ENCODE measurements around the gene KRTAP9-6.
"Not testable (repeated sequence)": the region's sequence is repeated elsewhere in the genome, so short reads cannot be mapped to it uniquely, and the experiment has no call there.

KRTAP9-6 gene, protein sequence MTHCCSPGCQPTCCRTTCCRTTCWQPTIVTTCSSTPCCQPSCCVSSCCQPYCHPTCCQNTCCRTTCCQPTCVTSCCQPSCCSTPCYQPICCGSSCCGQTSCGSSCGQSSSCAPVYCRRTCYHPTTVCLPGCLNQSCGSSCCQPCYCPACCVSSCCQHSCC

DNA sequence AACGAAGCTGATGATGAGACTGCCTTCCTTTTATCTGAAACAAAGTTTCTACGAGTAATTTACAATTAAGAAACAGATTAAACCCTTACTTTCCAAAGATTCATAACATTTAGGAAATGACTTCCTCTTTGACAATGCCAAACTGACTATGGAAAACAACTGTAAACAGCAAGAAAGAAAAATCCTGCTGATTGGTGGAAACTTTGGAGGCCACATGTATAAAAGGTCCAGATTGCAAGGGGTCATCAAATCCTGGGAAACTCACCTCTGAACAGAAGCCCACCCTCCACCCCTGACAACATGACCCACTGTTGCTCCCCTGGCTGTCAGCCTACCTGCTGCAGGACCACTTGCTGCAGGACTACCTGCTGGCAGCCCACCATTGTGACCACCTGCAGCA lies at the start of gene KRTAP9-6:
Gene KRTAP9-6 (plus strand): TSS at position 301 of the 400 bp plus-strand sequence. CDS start 0 bp downstream, at position 301.
- DNase-seq = no peak

DNA sequence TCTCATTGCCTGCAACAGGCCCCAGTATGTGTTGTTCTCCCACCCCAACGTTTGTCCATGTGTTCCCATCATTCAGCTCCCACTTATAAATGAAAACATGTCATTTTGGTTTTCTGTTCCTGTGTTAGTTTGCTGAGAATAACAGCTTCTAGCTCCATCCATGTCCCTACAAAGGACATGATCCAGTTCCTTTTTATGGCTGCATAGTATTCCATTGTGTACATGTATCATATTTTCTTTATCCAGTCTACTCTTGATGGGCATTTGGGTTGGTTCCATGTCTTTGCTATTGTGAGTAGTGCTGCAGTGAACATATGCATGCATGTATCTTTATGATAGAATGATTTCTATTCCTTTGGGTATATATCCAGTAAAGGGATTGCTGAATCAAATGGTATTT lies 49.5 kb upstream of the KRTAP9-6 start:
- DNase-seq = no peak

DNA sequence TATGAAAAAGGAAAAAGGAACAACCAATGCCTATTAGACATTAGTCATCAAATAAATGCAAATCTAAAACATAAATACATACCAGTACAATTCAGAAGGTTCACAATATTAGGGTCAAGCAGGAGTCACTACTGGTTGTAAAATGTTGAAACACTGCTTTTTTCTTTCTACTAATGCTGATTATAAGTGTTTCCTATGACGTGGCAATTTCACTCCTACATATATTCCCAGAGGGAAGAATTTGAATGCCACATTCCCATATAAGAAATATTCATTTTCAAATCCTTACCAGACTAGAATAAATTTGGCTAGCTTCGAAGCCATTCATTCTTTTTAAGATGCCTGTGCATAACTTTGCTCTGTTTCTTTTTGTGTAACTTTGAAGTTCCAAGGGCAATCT lies 41.4 kb upstream of the KRTAP9-6 start:
- DNase-seq = no peak

DNA sequence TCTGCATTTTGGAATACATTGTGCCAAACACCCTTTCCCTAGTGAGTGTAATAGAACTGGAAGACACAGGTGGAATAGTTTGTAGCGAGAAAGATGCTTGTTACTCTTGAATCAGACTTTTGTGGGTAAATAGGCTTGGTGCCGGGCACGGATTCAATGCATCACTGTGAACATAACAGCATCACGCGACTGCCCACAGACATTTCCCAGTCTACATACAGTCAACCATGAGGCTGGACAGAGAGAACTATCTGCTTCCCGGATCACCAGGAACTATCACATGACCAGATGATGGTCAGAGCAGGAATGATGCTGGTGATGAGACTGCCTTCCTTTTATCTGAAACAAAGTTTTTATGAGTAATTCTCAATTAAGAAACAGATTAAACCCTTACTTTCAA lies 39.1 kb upstream of the KRTAP9-6 start:
- no peak for DNase-seq

DNA sequence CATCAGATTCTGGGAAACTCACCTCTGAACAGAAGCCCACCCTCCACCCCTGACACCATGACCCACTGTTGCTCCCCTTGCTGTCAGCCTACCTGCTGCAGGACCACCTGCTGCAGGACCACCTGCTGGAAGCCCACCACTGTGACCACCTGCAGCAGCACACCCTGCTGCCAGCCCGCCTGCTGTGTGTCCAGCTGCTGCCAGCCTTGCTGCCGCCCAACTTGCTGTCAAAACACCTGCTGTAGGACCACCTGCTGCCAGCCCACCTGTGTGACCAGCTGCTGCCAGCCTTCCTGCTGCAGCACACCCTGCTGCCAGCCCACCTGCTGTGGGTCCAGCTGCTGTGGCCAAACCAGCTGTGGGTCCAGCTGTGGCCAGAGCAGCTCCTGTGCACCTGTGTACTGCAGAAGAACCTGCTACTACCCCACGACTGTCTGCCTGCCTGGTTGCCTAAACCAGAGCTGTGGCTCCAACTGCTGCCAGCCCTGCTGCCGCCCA lies 38.5 kb upstream of the KRTAP9-6 start, which contains the start of gene KRTAP9-2:
Gene KRTAP9-2 (plus strand): TSS at position 51 of the 498 bp plus-strand sequence. CDS start 7 bp downstream, at position 58.
- not testable (repeated sequence) for DNase-seq

DNA sequence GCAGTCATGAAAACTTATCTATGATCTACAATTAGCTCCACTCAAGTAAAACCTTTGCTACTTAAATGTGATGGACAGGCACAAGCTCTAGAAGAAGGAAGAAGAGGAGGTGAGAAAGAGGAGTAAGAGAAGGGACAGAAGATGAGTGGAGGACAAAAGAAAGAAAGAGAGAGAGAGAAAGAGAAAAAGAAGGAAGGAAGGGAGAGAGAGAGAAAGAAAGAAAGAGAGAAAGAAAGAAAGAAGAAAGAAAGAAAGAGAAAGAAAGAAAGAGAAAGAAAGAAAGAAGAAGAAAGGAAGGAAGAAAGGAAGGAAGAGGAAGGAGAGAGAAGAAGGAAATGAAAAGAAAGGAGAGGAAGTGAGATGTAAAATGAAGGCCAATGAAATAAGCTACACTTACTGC lies 35.1 kb upstream of the KRTAP9-6 start:
- no peak for DNase-seq

DNA sequence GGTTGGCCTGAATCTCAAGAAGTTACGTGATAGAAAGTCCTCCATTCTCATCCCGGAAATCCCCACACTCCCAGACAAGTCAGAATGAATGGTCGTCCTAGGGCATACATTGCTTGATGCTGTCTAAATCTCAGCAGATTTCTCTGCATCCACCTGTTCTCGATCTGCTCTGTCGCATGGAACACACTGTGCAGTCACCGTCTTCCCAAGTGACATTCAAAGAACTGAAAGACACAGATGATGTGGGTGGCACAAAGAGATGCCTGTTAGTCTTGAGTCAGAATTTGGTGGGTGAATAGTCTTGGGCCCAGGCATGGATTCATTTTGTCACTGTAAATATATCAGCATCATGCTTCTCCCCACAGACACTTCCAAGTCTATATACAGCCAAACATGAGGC lies 33.4 kb upstream of the KRTAP9-6 start:
- no peak for DNase-seq

DNA sequence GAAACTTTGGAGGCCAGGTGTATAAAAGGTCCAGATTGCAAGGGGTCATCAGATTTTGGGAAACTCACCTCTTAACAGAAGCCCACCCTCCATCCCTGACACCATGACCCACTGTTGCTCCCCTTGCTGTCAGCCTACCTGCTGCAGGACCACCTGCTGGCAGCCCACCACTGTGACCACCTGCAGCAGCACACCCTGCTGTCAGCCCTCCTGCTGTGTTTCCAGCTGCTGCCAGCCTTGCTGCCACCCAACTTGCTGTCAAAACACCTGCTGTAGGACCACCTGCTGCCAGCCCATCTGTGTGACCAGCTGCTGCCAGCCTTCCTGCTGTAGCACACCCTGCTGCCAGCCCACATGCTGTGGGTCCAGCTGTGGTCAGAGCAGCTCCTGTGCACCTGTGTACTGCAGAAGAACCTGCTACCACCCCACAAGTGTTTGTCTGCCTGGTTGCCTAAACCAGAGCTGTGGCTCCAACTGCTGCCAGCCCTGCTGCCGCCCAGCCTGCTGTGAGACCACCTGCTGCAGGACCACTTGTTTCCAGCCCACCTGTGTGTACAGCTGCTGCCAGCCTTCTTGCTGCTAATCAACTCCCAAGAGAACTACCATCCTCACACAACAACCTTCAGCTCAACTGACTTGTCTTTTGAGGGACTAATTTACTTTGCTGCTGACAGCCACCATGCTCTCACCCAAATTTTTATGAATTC lies 32.6 kb upstream of the KRTAP9-6 start, which contains the start of gene KRTAP9-3:
Gene KRTAP9-3 (plus strand): TSS at position 51 of the 707 bp plus-strand sequence. CDS start 53 bp downstream, at position 104.
- not testable (repeated sequence) for DNase-seq

DNA sequence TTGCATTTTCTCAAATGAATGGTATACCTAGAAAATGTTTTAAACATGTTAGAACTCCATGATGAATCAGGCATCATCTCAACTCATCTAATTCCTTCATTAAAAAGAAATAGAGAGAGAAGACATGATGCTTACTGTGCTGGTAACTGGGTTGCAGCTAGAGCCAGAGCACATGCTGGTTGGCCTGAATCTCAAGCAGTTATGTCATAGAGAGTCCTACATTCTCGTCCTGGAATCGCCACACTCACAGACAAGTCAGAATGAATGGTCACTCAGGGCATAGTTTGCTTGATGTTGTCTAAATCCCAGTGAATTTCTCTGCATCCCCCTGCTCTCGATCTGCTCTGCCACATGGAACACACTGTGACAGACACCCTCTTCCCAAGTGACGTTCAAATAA lies 28.1 kb upstream of the KRTAP9-6 start:
- DNase-seq = not testable (repeated sequence)

DNA sequence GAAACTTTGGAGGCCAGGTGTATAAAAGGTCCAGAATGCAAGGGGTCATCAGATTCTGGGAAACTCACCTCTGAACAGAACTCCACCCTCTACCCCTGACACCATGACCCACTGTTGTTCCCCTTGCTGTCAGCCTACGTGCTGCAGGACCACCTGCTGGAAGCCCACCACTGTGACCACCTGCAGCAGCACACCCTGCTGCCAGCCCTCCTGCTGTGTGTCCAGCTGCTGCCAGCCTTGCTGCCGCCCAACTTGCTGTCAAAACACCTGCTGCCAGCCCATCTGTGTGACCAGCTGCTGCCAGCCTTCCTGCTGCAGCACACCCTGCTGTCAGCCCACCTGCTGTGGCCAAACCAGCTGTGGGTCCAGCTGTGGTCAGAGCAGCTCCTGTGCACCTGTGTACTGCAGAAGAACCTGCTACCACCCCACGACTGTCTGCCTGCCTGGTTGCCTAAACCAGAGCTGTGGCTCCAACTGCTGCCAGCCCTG lies 27.2 kb upstream of the KRTAP9-6 start, which contains the start of gene KRTAP9-8:
Gene KRTAP9-8 (plus strand): TSS at position 51 of the 489 bp plus-strand sequence. CDS start 53 bp downstream, at position 104.
- not testable (repeated sequence) for DNase-seq

DNA sequence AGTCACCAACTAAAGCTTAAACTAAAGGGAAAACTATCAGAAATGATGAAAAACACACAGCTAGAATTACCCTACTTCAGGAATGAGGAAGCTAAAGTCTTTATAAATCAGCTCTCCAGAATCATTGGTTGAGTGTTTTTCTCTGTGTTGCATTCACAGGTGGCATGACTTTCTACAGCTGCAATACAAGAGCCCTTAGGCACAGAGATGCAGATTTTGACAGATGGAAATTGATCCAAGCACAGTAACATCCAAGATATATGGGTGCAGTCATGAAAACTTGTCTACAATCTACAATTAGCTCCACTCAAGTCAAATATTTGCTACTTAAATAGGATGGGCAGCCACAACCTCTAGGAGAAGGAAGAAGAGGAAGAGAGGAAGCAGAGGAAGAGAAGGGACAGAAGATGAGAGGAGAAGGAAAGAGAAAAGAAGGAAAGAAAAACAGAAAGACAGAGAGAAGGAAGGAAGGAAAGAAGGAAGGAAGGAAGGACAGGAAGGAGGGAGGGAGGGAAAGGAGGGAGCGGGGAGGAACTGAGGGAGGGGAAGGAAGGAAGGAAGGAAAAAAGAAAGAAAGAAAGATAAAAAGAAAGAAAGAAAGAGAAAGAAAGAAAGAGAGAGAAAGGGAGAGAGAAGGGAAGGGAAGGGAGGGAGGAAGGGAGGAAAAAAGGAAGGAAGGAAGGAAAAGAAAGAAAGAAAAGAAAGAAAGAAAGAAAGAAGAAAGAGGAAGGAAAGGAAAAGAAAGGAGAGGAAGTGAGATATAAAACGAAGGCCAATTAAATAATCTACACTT lies 18.0 kb upstream of the KRTAP9-6 start:
- not testable (repeated sequence) for DNase-seq

DNA sequence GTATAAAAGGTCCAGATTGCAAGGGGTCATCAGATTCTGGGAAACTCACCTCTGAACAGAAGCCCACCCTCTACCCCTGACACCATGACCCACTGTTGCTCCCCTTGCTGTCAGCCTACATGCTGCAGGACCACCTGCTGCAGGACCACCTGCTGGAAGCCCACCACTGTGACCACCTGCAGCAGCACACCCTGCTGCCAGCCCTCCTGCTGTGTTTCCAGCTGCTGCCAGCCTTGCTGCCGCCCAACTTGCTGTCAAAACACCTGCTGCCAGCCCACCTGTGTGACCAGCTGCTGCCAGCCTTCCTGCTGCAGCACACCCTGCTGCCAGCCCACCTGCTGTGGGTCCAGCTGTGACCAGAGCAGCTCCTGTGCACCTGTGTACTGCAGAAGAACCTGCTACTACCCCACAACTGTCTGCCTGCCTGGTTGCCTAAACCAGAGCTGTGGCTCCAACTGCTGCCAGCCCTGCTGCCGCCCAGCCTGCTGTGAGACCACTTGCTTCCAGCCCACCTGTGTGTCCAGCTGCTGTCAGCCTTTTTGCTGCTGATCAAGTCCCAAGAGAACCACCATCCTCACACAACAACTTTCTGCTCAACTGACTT lies 15.4 kb upstream of the KRTAP9-6 start, which contains the start of gene KRTAP9-4:
Gene KRTAP9-4 (plus strand): TSS at position 51 of the 604 bp plus-strand sequence. CDS start 34 bp downstream, at position 85.
- not testable (repeated sequence) for DNase-seq

DNA sequence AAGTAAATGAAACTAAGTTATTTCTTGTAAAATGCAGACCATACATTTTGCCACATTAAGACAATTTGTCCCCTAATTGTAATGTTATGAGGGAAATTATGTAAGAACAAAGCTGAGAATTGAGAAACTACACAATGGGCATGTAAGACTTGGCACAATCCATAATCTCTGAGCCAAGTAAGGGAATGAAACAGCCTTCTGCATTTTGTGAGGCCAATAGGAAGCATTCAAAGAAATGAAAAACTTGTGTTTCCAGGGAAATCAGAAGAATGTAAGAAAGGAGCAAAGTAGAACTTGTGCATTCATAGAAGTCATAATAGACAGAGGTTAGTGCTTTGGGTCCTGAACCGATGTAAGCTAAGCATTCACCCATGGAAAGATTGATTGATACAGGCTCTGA lies 13.9 kb upstream of the KRTAP9-6 start:
- no peak for DNase-seq

DNA sequence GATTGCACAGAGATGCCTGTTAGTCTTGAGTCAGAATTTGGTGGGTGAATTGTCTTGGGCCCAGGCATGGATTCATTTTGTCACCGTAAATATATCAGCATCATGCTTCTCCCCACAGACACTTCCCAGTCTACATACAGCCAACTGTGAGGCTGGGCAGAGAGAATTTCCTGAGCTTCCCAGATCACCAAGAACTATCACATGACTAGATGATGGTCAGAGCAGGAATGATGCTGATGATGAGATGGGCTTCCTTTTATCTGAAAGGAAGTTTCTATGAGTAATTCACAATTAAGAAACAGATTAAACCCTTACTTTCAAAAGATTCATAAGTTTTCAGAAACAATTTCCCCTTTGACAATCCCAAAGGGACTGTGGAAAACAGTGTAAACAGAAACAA lies 10.3 kb upstream of the KRTAP9-6 start:
- DNase-seq = no peak

DNA sequence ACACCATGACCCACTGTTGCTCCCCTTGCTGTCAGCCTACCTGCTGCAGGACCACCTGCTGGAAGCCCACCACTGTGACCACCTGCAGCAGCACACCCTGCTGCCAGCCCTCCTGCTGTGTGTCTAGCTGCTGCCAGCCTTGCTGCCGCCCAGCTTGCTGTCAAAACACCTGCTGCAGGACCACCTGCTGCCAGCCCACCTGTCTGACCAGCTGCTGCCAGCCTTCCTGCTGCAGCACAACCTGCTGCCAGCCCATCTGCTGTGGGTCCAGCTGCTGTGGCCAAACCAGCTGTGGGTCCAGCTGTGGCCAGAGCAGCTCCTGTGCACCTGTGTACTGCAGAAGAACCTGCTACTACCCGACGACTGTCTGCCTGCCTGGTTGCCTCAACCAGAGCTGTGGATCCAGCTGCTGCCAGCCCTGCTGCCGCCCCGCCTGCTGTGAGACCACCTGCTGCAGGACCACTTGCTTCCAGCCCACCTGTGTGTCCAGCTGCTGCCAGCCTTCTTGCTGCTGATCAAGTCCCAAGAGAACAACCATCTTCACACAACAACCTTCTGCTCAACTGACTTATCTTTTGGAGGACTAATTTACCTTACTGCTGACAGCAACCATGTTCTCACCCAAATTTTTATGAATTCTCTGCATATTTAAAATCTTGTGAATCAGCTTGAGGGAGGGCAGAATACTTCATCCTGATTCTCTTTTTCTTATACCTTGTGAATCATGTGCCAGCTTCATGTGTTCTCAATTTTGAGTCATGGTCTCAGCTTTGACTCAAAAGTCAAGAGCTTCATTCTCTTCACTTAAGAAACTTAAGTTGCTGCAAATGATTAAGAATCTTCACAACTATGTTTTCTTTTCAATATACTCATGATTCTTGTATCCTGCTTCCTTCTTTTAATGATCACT lies 9.5 kb upstream of the KRTAP9-6 start, which contains the start of gene KRTAP9-9:
Gene KRTAP9-9 (plus strand): TSS at position 4 of the 910 bp plus-strand sequence.
- DNase-seq = not testable (repeated sequence)

DNA sequence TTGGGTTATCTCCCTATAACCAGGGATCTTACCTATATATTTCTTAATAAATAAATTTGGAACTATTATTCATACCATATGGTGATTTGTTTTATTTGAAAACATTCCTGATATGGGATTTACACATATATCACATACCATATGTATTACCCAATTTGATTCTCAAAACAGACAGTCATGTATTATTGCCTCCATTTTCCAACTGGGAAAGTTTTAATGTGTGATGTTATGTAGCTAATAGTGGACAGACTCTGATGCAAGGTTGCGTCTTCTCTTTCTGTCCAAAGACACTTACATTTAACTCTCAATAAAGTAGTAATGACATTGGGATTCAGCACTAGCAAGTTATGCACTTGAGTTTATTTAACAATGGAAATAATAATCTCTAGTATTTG lies 8.9 kb upstream of the KRTAP9-6 start:
- no peak for DNase-seq

DNA sequence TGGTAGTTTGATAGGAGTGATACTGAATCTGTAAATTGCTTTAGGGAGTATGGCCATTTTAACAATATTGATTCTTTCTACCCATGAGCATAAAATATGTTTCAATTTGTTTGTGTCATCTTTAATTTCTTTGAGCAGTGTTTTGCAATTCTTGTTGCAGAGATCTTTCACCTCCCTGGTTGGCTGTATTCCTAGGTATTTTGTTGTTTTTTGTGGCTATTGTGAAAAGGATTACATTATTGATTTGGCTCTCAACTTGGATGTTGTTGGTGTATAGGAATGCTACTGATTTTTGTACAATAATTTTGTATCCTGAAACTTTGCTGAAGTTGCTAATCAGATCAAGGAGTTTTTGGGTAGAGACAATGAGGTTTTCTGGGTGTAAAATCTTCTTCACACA lies 6.8 kb upstream of the KRTAP9-6 start:
- DNase-seq = no peak

DNA sequence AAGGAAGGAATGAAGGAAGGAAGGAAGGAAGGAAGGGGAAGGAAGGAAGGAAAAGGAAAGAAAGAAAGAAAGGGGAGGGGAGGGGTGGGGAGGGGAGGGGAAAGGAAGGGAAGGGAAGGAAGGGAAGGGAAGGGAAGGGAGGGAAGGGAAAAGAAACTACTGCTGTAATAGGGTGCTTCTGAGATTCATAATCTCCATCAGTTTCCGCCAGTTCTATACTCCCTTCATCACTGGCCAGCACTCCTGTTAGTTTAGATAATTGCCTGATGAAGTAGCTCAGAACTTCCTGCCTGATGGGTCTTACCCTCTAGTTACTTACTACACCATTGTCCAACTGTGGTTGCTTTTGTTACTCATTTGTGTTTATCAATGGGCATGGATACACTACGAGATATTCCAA lies 2.0 kb upstream of the KRTAP9-6 start:
- DNase-seq = no peak

DNA sequence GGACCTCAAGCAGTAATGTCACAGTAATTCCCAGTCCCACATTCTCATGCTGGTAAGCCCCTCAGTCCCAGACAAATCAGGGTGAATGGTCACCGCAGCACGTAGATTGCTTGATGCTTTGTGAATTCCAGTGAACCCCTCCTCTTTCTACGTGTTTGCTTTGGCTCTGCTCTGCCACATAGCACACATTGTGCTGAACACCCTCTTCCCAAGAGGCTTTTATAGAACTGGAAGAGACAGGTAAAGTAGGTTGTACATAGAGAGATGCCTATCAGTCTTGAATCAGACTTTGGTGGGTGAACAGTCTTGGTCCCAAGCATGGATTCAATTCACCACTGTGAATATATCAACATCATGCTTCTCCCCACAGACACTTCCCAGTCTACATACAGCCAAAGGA lies 579 bp upstream of the KRTAP9-6 start:
- DNase-seq = no peak

DNA sequence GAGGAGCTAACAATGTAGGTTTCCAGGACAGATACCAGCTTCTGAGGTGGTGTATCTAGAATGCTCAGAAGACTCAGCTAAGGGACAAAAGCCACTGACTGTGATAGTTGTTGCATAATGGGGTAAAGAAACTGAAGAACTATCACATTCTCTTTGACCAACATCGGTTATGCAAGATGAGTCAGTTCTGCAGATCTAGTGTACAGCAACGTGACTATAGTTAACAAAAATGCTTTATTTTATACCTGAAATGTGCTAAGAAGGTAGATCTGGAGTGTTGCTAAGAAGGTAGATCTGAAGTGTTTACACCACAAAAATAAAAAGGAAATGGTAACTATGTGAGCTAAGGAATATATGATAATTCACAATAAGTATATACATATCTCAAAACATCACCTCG lies 2.5 kb downstream of the KRTAP9-6 start:
- DNase-seq = no peak

DNA sequence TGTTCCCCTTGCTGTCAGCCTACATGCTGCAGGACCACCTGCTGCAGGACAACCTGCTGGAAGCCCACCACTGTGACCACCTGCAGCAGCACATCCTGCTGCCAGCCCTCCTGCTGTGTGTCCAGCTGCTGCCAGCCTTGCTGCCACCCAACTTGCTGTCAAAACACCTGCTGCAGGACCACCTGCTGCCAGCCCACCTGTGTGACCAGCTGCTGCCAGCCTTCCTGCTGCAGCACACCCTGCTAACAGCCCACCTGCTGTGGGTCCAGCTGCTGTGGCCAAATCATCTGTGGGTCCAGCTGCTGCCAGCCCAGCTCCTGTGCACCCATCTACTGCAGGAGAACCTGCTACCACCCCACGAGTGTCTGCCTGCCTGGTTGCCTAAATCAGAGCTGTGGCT lies 6.1 kb downstream of the KRTAP9-6 start:
- not testable (repeated sequence) for DNase-seq
